AG08395 (cell line): ENCODE results near the gene RASGRP3.
"Not testable (repeated sequence)": the region's sequence is repeated elsewhere in the genome, so short reads cannot be mapped to it uniquely, and the experiment has no call there.

Source experiments
- DNase-seq: peaks from one replicate; pipeline ENCODE4 v3.0.0; 2012; ENCODE audit warnings: mixed read lengths, low spot score

Gene RASGRP3

GRCh38 chr2:33457556-33458247, 18.7 kb upstream of the RASGRP3 start:
- DNase-seq = no peak

GRCh38 chr2:33458248-33458819, 18.1 kb upstream of the RASGRP3 start:
- no peak for DNase-seq

- no peak for DNase-seq
Observed at GRCh38 chr2:33459745-33460144, 16.7 kb upstream of the RASGRP3 start.

- not testable (repeated sequence) for DNase-seq
Observed at GRCh38 chr2:33462512-33462911, 13.9 kb upstream of the RASGRP3 start.

- no peak for DNase-seq
Observed at GRCh38 chr2:33467413-33467812, 9.0 kb upstream of the RASGRP3 start.

- DNase-seq = no peak
Observed at GRCh38 chr2:33469238-33469637, 7.2 kb upstream of the RASGRP3 start.

- peak; percentile 78 for DNase-seq
Observed at GRCh38 chr2:33475224-33476130, 972 bp upstream of the RASGRP3 start.

GRCh38 chr2:33476793-33477190, 343 bp downstream of the RASGRP3 start:
- DNase-seq = no peak

GRCh38 chr2:33477473-33478468, 1.3 kb downstream of the RASGRP3 start:
- no peak for DNase-seq

- DNase-seq = no peak
Observed at GRCh38 chr2:33478968-33479731, 2.7 kb downstream of the RASGRP3 start.

GRCh38 chr2:33482518-33482917, 6.1 kb downstream of the RASGRP3 start:
- DNase-seq = no peak

- DNase-seq = peak; percentile 31
Observed at GRCh38 chr2:33484042-33484621, 7.7 kb downstream of the RASGRP3 start.

- no peak for DNase-seq
Observed at GRCh38 chr2:33485051-33485450, 8.6 kb downstream of the RASGRP3 start.

GRCh38 chr2:33486544-33486943, 10.1 kb downstream of the RASGRP3 start:
- DNase-seq = no peak

GRCh38 chr2:33488178-33488690, 11.8 kb downstream of the RASGRP3 start:
- peak; percentile 40 for DNase-seq

- no peak for DNase-seq
Observed at GRCh38 chr2:33488715-33489540, 12.5 kb downstream of the RASGRP3 start.

- DNase-seq = no peak
Observed at GRCh38 chr2:33489835-33490431, 13.5 kb downstream of the RASGRP3 start.

GRCh38 chr2:33491441-33492084, 15.1 kb downstream of the RASGRP3 start:
- no peak for DNase-seq
